Measurements from ENCODE around the gene SLA2. TPM values are rescaled to one million over a fixed set of nuclear protein-coding genes. Genes with fewer than 3 reads are reported as not detected.
"Not testable (repeated sequence)": the region's sequence is repeated elsewhere in the genome, so short reads cannot be mapped to it uniquely, and the experiment has no call there.

SLA2 gene
- total RNA-seq, 1 experiment from 2014 or later: 0.06 TPM

DNA sequence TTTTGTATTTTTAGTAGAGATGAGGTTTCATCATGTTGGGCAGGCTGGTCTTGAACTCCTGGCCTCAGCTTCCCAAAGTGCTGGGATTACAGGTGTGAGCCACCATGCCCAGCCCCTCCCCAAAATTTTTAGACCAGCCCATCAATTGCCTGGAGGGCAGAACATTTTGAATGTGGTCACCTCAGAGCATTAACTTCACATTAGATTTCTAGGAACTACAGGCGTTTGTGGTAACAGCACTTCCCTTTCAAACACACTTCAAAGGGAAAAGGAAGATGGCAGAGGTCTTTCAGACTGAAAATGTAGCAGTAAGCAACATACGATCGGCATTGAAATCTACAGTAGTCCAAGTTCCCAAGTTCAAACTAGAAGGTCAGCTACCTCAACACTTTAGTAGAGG, 12.3 kb upstream of the SLA2 start:
- no peaks in the 10 kb centered on the region for H3K4me1 ChIP-seq
- no peak overlapping the region for H3K4me3 ChIP-seq
- no peaks in the 10 kb centered on the region for H3K9me3 ChIP-seq (replicated peaks)
- H3K36me3 ChIP-seq: peaks cover 13% of the 10 kb centered on the region; the same call in 1 of the 2 replicates
- no peak for DNase-seq
- H3K27me3 ChIP-seq: no peaks in the 10 kb centered on the region
- no peak overlapping the region for H3K27ac ChIP-seq

DNA sequence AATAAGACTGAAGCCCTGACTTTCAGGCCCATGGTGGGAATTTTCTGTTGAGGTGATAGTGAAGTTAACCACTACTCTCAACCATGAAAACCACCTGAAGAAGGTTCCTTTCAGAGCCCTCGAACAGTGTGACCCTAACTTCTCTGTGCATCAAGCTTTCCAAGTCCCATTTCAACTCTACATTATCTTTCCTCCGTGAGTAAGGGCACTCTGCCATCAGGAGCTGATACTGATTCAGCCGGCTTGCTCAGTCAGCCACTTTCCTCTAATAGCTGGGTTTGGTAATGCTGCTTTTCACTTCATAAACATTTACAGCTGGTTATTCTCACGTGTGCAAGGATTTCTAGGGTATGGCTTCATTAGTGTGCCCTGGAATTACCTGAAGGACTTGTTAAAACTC, 10.7 kb upstream of the SLA2 start:
- Histone ChIP-seq H3K27me3 (no peaks in the 10 kb centered on the region), H3K4me3 (no peak overlapping the region), H3K36me3 (peaks cover 14% of the 10 kb centered on the region; the same call in 1 of the 2 replicates), H3K4me1 (no peaks in the 10 kb centered on the region), H3K9me3 (replicated peaks) (peaks cover 3% of the 10 kb centered on the region; the same call in 1 of the 2 replicates), H3K27ac (no peak overlapping the region)
- DNase-seq: no peak

DNA sequence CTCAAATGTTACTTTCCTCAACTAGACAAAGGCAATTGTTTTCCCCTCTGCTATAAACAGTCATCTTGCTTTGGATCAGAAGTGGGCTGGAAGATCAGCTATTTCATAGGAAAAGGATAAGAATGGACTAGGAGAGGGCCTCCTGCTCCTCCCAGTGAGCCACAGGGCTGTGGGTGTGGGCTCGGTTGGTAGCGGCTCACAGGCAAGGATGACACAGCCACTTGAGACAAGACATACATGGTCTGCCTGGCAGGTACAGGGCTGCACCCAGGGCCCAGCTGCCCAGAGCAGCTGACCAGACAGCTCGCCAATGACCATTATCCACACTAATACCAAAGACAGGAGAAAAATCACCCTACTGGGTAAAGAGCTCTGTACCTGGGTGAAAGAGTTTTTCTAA, 9.0 kb upstream of the SLA2 start:
- no peaks in the 10 kb centered on the region for H3K27me3 ChIP-seq
- no peak overlapping the region for H3K4me3 ChIP-seq
- no peak overlapping the region for H3K27ac ChIP-seq
- H3K4me1 ChIP-seq: no peaks in the 10 kb centered on the region
- no peak for DNase-seq
- peaks cover 11% of the 10 kb centered on the region; the same call in 1 of the 2 replicates for H3K36me3 ChIP-seq
- peaks cover 3% of the 10 kb centered on the region; the same call in 1 of the 2 replicates for H3K9me3 ChIP-seq (replicated peaks)

DNA sequence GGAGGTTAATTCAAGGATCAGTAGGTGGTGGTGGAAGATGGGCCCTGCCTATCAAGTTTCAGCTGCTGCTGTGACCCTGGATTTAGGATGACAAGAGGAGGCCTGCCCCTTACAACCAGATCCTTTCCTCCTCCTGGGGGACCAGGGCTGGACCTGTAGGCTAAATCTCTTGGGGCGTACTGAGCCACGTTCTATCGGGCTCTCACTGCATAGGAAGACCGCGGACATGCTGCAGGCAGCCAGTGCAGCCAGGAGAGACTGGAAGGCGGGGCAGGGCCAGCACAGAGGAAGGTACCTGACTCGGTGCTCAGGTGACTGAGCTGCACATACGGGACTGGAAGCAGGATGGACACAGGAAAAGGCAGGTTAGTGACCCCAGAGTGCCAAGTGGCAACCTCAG, 8.5 kb upstream of the SLA2 start:
- no peaks in the 10 kb centered on the region for H3K27me3 ChIP-seq
- peaks cover 3% of the 10 kb centered on the region; the same call in 1 of the 2 replicates for H3K9me3 ChIP-seq (replicated peaks)
- no peaks in the 10 kb centered on the region for H3K4me1 ChIP-seq
- H3K36me3 ChIP-seq: peaks cover 11% of the 10 kb centered on the region; the same call in 1 of the 2 replicates
- no peak overlapping the region for H3K27ac ChIP-seq
- no peak for DNase-seq
- H3K4me3 ChIP-seq: no peak overlapping the region

DNA sequence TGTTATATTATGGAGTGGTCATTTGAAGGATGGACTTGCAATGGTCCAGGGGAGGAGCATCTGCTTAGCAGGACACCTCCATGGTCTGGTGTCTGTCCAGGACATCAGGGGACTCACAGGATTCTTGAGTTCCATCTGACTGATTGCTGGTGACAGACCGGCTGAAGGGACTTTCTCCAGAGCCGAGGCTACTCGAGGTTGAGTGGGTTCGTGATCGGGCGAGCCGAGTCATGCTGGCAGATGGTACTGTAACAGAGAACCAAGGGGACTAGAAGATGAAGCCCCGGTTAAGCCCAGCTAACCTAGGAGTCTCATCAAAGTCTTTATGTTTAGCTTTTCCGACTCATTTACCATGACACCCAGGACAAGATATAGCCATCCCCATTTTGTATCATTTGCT, 7.5 kb upstream of the SLA2 start:
- Histone ChIP-seq H3K36me3 (peaks cover 11% of the 10 kb centered on the region; the same call in 1 of the 2 replicates), H3K9me3 (replicated peaks) (peaks cover 3% of the 10 kb centered on the region; the same call in 1 of the 2 replicates), H3K4me3 (no peak overlapping the region), H3K27me3 (no peaks in the 10 kb centered on the region), H3K4me1 (no peaks in the 10 kb centered on the region), H3K27ac (no peak overlapping the region)
- no peak for DNase-seq

DNA sequence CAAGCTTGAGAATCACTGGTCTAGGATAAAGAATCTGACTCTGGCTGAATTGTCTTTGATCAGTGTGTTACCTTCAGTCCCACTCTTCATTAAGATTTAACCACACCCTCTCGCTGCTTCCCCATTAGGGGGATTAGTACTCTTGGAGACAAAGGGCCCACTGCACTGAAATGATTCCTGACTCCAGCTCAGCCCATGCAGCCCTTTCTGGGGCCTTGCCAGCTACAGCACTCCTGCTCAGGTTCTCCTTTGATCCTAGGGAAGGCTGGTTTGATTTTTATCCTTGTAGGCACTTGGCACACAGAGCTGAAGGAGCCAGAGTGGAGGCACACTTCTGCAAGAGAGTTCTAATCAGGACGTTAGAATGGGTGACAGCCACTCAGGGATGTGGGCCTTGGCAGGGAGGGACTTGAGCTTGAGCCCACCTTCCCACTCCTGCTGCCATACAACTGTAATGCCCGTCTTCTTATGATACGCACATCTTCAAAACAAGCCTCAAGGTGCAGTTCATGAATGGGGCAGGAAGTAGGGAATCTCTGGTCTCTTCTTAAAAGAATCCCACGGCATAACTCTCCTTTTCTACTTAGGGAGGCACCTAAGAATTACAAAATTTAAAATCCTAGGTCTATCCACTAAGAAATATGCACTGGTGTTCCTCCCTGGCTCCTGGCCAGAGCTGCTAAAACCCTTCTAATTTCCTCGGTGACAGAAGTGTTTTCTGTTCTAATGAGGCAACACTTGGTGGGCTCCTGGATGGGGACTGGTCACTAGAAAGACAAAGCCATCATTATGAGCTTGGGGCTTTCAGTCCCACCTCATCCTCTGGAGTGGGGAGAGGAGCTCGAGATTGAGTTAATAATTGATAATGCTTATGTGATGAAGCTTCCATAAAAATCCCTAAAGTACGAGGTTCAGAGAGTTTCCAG, 1.5 kb upstream of the SLA2 start:
- no peak overlapping the region for H3K27ac ChIP-seq
- no peaks in the 10 kb centered on the region for H3K9me3 ChIP-seq (replicated peaks)
- H3K27me3 ChIP-seq: 0 out of 2 replicates have a peak, but pooled peaks cover 4% of the 10 kb centered on the region
- no peak for DNase-seq
- no peaks in the 10 kb centered on the region for H3K4me1 ChIP-seq
- H3K4me3 ChIP-seq: no peak overlapping the region
- H3K36me3 ChIP-seq: no peaks in the 10 kb centered on the region

DNA sequence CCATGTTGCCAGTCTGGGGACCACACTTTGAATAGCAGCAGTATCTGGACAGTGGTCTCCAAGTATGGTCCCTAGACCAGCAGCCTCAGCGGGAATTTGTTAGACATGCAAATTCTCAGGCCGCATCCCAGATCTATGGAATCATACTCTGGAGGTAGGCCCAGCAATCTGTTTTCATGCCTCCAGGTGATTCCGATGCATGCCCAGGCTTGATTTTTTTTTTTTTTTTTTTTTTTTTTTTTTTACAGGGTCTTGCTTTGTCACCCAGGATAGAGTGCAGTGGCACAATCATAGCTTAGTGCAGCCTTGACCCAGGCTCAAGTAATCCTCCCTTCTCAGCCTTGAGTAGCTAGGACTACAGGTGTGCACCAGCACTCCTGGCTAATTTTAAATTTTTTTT, 682 bp upstream of the SLA2 start:
- H3K36me3 ChIP-seq: no peaks in the 10 kb centered on the region
- H3K9me3 ChIP-seq (replicated peaks): no peaks in the 10 kb centered on the region
- no peak for DNase-seq
- no peaks in the 10 kb centered on the region for H3K4me1 ChIP-seq
- H3K27me3 ChIP-seq: 0 out of 2 replicates have a peak, but pooled peaks cover 4% of the 10 kb centered on the region
- no peak overlapping the region for H3K27ac ChIP-seq
- no peak overlapping the region for H3K4me3 ChIP-seq

DNA sequence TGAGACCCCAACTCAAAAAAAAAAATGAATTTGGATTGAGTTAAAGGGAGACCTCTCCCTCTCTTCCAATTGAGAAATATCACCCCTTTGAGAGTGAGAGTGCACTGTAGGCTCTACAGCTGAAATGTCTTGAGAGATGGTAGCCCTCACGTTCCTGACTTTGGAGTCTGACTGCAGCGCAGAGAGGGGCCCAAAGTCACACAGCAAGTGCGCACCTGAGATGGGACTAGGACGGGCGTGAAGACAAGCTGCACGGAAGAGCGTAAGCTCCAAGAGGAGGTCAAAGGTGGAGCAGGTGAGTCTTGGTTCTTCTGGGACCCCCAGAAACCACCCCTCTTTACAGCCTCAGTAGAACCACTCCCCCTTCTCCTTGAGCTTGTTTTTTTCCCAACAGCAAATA, 643 bp downstream of the SLA2 start:
- no peak for DNase-seq
- Histone ChIP-seq H3K27ac (no peak overlapping the region), H3K27me3 (0 out of 2 replicates have a peak, but pooled peaks cover 4% of the 10 kb centered on the region), H3K4me1 (no peaks in the 10 kb centered on the region), H3K36me3 (no peaks in the 10 kb centered on the region), H3K9me3 (replicated peaks) (no peaks in the 10 kb centered on the region), H3K4me3 (no peak overlapping the region)

DNA sequence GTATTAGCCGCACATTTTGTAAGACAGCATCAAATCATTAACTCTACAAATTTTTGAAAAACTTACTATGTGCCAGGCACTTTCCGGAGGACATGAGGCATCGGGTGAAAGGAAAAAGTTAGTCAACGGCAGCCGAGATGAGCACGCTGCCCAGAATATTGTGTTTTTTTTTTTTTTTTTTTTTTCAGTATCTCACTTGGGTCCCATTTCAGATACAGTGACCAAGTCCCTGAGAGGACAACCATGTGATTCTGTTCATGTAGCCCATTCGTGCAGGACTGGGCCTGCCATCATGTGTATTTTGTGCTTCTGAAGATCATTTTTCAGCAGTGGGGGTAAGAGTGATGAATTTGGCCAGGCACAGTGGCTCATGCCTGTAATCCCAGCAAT, 1.3 kb downstream of the SLA2 start:
- no peaks in the 10 kb centered on the region for H3K4me1 ChIP-seq
- H3K27me3 ChIP-seq: 0 out of 2 replicates have a peak, but pooled peaks cover 4% of the 10 kb centered on the region
- H3K27ac ChIP-seq: no peak overlapping the region
- no peaks in the 10 kb centered on the region for H3K36me3 ChIP-seq
- H3K4me3 ChIP-seq: no peak overlapping the region
- no peaks in the 10 kb centered on the region for H3K9me3 ChIP-seq (replicated peaks)
- no peak for DNase-seq

DNA sequence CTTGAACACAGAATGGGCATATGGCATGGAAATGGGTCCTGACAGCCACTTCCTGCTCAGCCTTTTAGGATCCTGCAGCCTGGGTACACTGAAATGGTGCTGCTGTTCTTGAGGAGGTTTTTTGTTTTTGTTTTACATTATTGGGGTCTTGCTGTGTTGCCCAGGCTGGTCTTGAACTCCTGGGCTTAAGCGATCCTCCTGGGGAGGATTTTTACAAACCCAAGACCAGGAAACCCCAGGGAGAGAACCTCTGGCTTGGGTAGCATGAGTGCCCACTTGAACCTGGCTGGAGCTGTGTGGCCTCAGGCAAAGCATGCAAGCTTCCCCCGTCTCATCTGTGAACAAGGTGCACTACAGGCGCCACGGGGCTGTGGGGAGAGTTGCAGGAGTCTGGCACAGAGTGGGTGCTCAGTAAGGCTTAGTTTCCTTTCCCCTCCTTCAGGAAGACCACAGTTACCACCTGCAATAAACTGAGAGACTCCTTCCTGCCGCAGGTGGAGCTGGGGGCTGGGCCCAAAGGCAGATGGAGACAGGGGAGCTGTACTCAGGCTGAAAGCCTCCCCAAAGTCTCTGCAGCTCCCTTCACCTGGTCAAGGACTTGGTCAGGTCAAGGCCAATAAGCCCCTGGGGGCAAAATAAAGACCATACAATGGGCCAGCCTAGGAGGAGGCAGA, 1.8 kb downstream of the SLA2 start:
- Histone ChIP-seq H3K27me3 (0 out of 2 replicates have a peak, but pooled peaks cover 4% of the 10 kb centered on the region), H3K4me3 (no peak overlapping the region), H3K36me3 (no peaks in the 10 kb centered on the region), H3K27ac (no peak overlapping the region), H3K4me1 (no peaks in the 10 kb centered on the region), H3K9me3 (replicated peaks) (no peaks in the 10 kb centered on the region)
- DNase-seq: no peak

DNA sequence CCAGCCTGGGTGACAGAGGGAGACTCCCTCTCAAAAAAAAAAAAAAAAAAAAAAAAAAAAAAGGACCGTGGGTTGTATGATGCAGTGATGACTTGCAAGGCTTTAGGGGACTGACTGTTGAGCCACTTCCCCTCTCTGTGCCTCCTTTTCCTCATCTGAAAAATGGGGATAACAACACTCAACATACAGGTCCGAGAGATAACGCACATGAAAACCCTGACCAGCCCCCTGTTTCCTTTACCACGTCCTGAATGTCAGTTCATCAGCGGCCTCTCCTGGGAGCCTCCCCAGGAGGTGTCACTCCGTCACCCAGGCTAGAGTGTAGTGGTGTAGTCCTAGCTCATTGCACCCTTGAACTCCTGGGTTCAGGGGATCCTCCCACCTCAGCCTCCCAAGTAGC, 3.9 kb downstream of the SLA2 start:
- H3K4me3 ChIP-seq: no peak overlapping the region
- 0 out of 2 replicates have a peak, but pooled peaks cover 4% of the 10 kb centered on the region for H3K27me3 ChIP-seq
- no peak for DNase-seq
- no peaks in the 10 kb centered on the region for H3K4me1 ChIP-seq
- H3K27ac ChIP-seq: no peak overlapping the region
- no peaks in the 10 kb centered on the region for H3K9me3 ChIP-seq (replicated peaks)
- H3K36me3 ChIP-seq: no peaks in the 10 kb centered on the region

DNA sequence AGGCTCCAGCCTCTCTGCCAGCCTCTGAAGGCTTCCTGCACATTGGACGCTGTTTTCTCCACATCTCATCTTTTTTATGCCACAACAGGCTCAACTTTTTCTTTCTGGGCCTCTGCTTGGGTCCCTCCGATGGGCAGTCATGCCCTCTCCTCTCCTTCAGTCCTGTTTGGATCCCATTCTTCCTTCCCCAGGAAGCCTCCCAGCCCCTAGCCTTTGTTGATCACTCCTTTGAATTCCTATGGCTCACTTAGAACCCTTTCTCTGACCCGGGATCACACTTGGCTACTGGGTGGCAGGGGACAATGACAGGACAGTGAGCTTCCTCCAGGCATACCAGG, 4.5 kb downstream of the SLA2 start:
- H3K36me3 ChIP-seq: no peaks in the 10 kb centered on the region
- no peak for DNase-seq
- H3K9me3 ChIP-seq (replicated peaks): no peaks in the 10 kb centered on the region
- no peak overlapping the region for H3K27ac ChIP-seq
- no peaks in the 10 kb centered on the region for H3K4me1 ChIP-seq
- 0 out of 2 replicates have a peak, but pooled peaks cover 4% of the 10 kb centered on the region for H3K27me3 ChIP-seq
- H3K4me3 ChIP-seq: no peak overlapping the region

DNA sequence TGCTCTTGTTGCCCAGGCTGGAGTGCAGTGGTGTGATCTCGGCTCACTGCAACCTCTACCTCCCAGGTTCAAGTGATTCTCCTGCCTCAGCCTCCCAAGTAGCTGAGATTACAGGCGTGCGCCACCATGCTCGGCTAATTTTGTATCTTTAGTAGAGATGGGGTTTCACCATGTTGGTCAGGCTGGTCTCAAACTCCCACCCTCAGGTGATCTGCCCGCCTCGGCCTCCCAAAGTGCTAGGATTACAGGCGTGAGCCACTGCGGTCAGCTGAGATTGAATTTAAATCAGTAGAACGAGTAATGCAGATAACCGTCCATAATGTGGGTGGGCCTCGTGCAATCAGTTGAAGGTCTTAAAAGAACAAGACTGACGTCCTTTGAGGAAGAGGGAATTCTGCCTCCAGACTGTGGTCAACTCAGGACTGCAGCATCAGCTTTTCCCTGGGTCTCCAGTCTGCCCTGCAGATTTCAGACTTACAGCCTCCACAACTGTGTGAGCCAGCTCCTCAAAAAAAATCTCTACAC, 7.1 kb downstream of the SLA2 start:
- H3K36me3 ChIP-seq; H3K4me3 ChIP-seq; H3K4me1 ChIP-seq; DNase-seq; H3K27me3 ChIP-seq; H3K9me3 ChIP-seq (replicated peaks); H3K27ac ChIP-seq: not testable (repeated sequence)

DNA sequence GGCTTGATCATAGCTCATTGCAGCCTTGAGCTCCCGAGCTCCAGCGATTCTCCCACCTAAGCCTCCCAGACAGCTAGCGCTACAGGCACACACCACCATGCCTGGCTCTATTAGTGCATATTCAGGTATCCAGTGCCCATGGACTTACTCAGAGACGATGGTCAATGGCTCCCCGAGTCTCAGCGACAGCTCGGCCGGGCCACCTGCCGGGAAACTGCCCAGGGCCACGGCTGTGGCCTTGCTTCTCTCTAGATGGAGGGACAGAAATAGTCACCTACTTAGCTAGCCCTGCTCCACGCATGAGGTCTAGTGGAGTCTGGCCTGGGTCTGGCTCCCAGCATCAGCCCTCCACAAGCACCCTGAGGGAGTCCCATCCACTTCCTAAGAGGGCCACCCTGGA, 11.7 kb downstream of the SLA2 start:
- Histone ChIP-seq H3K4me1 (peaks cover 10% of the 10 kb centered on the region), H3K36me3 (no peaks in the 10 kb centered on the region), H3K4me3 (no peak overlapping the region), H3K27me3 (peaks cover 5% of the 10 kb centered on the region; the same call in 1 of the 2 replicates), H3K9me3 (replicated peaks) (no peaks in the 10 kb centered on the region), H3K27ac (no peak overlapping the region)
- no peak for DNase-seq

DNA sequence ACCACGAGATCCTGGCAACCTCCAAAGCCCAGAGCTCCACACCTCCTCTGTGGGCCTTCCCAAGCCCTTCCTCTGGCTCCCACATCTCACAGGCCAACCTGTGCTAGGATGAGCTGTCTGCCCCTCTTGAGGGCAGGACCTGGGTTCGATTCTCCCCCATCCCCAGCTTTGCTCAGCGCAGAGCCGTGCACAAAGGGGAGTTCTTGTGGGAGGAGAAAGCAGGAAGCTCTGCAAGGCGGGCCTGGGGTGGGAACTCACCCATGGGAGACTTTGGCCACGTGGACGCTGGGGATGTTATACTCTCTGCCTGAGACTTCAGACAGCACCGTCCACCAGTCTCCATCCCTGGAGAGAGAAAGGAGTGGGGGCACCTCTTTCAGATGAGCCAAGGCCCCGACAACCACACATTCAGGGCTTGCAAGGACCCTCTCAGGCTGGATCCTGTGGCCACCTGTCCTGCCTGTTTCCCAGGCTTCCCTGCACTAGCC, 12.7 kb downstream of the SLA2 start:
- H3K4me3 ChIP-seq: no peak overlapping the region
- no peak overlapping the region for H3K27ac ChIP-seq
- no peaks in the 10 kb centered on the region for H3K9me3 ChIP-seq (replicated peaks)
- no peaks in the 10 kb centered on the region for H3K36me3 ChIP-seq
- no peak for DNase-seq
- peaks cover 5% of the 10 kb centered on the region; the same call in 1 of the 2 replicates for H3K27me3 ChIP-seq
- H3K4me1 ChIP-seq: peaks cover 10% of the 10 kb centered on the region
